Activated naive CD4-positive, alpha-beta T cell treated with anti-CD3 and anti-CD28 coated beads, Interleukin-2, amount 10 ng/mL, durations not matched to agents 7 days and 5 days (primary cell): ENCODE results near the gene ZNF512B.

Experiments
- CTCF ChIA-PET: fragments of 350-600 bp; sonication (Branson Sonifier 250); formaldehyde crosslinking; loops from one replicate; lab custom pipeline; 2021; ENCODE audit warnings: antibody characterized with exemption; lab: Charles Lee
- DNase-seq: peaks from one replicate; pipeline ENCODE4 v3.0.0-alpha.2; 2020
- H3K27ac Mint-ChIP-seq: one replicate; pipeline ENCODE4 v1.8.0; 2021; ENCODE audit warnings: mild to moderate bottlenecking, moderate library complexity, mixed read lengths
- H3K27me3 Mint-ChIP-seq: one replicate; pipeline ENCODE4 v1.8.0; 2021; ENCODE audit warnings: mild to moderate bottlenecking, mixed read lengths
- H3K36me3 Mint-ChIP-seq: one replicate; pipeline ENCODE4 v1.8.0; 2021; ENCODE audit warnings: mixed read lengths
- H3K4me1 Mint-ChIP-seq: one replicate; pipeline ENCODE4 v1.8.0; 2021; ENCODE audit warnings: mixed read lengths
- H3K4me3 Mint-ChIP-seq: one replicate; pipeline ENCODE4 v1.8.0; 2021; ENCODE audit warnings: mild to moderate bottlenecking, moderate library complexity, mixed read lengths
- H3K9me3 Mint-ChIP-seq: one replicate; pipeline ENCODE4 v1.8.0; 2021; ENCODE audit warnings: mixed read lengths

Gene ZNF512B

DNA sequence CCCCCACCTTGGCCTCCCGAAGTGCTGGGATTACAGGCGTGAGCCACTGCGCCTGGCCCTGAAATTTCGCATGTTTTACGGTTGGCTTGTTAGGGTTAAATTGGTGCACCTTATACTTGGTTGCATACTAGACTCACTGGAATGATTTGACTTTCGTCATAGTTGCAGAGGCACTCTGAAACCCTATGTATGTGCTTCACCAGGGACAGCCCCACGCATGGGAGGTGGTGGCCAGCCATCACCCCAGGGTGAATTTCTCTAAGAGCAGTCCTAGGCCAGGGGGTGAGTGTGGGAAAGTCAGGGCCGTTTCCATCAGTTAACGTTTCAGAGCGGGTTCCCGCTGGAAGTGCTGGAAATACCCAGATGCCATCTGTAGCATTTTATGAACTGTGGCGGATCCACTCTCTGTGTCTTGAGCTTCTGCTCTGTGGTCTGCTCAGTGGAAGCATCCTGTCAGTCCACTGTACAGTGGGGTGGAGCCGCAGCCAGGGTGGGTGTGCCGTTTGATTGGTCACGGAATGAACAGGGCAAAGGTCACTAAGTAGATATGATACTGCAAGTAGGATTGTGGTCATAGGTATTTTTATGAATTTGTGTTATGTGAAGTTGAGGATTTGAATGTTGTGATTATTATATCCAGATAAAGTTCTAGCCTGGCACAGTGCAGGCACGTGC, 61.6 kb downstream of the ZNF512B start:
- CTCF ChIA-PET, result interaction anchor here (1.0 to 1.7 kb wide), 3 partner anchors 12 to 149 kb away, joined by 3 to 5 read pairs (median 4); no protein-coding TSS in a partner anchor
- no peaks in the 10 kb centered on the region for H3K27me3 Mint-ChIP-seq
- no peak overlapping the region for H3K4me3 Mint-ChIP-seq
- peaks cover 56% of the 10 kb centered on the region for H3K4me1 Mint-ChIP-seq
- no peaks in the 10 kb centered on the region for H3K9me3 Mint-ChIP-seq
- peaks cover 24% of the 10 kb centered on the region for H3K36me3 Mint-ChIP-seq
- peak overlapping the region; percentile 43 for H3K27ac Mint-ChIP-seq
- DNase-seq, result no peak
